Measurements from ENCODE around the gene OPCML. TPM values are rescaled to one million over a fixed set of nuclear protein-coding genes. Genes with fewer than 3 reads are reported as not detected.

The OPCML gene
- total RNA-seq, 1 donor from 2014 or later: 1.2 TPM

- Mint-ChIP-seq H3K27ac (ENCODE audit: unreplicated experiment) (no peak overlapping the region), H3K4me3 (no peak overlapping the region)
- no peak for TF ChIP-seq CTCF (conservative IDR thresholded peaks at IDR 0.05)
These were observed 911.9 kb downstream of the OPCML start for GRCh38 chr11:132620423-132620822.

GRCh38 chr11:132610791-132611190 is 921.5 kb downstream of the OPCML start:
- no peak for DNase-seq (ENCODE audit: low read depth, low spot score)
- peaks cover 15% of the 10 kb centered on the region for H3K4me1 Mint-ChIP-seq
- peaks cover 2% of the 10 kb centered on the region for H3K27me3 Mint-ChIP-seq (ENCODE audit: low read depth)
- H3K4me3 Mint-ChIP-seq: no peak overlapping the region
- no peaks in the 10 kb centered on the region for H3K9me3 Mint-ChIP-seq
- TF ChIP-seq CTCF (conservative IDR thresholded peaks at IDR 0.05): no peak
- H3K36me3 Mint-ChIP-seq (ENCODE audit: low read depth): no peaks in the 10 kb centered on the region
- no peak overlapping the region for H3K27ac Mint-ChIP-seq (ENCODE audit: unreplicated experiment)

More at GRCh38 chr11:132620423-132620822, 911.9 kb downstream of the OPCML start:
- no peaks in the 10 kb centered on the region for H3K36me3 Mint-ChIP-seq (ENCODE audit: low read depth)
- H3K27me3 Mint-ChIP-seq (ENCODE audit: low read depth): no peaks in the 10 kb centered on the region
- no peak for DNase-seq (ENCODE audit: low read depth, low spot score)
- H3K9me3 Mint-ChIP-seq: peaks cover 11% of the 10 kb centered on the region
- H3K4me1 Mint-ChIP-seq: peaks cover 21% of the 10 kb centered on the region

GRCh38 chr11:132610216-132610615 is 922.1 kb downstream of the OPCML start:
- H3K4me3 Mint-ChIP-seq: no peak overlapping the region

GRCh38 chr11:132607575-132607974 is 924.7 kb downstream of the OPCML start:
- Mint-ChIP-seq H3K4me3 (no peak overlapping the region), H3K4me1 (peaks cover 23% of the 10 kb centered on the region), H3K27ac (ENCODE audit: unreplicated experiment) (no peak overlapping the region), H3K36me3 (ENCODE audit: low read depth) (no peaks in the 10 kb centered on the region), H3K9me3 (no peaks in the 10 kb centered on the region), H3K27me3 (ENCODE audit: low read depth) (peaks cover 2% of the 10 kb centered on the region)
- DNase-seq (ENCODE audit: low read depth, low spot score): no peak
- no peak for TF ChIP-seq CTCF (conservative IDR thresholded peaks at IDR 0.05)

More at GRCh38 chr11:132610216-132610615, 922.1 kb downstream of the OPCML start:
- DNase-seq (ENCODE audit: low read depth, low spot score): no peak
- Mint-ChIP-seq H3K27me3 (ENCODE audit: low read depth) (peaks cover 2% of the 10 kb centered on the region), H3K9me3 (no peaks in the 10 kb centered on the region), H3K4me1 (peaks cover 19% of the 10 kb centered on the region), H3K36me3 (ENCODE audit: low read depth) (no peaks in the 10 kb centered on the region), H3K27ac (ENCODE audit: unreplicated experiment) (no peak overlapping the region)
- no peak for TF ChIP-seq CTCF (conservative IDR thresholded peaks at IDR 0.05)

GRCh38 chr11:132605825-132606570 is 926.3 kb downstream of the OPCML start:
- H3K27me3 Mint-ChIP-seq (ENCODE audit: low read depth): peaks cover 2% of the 10 kb centered on the region
- no peaks in the 10 kb centered on the region for H3K36me3 Mint-ChIP-seq (ENCODE audit: low read depth)
- no peak for DNase-seq (ENCODE audit: low read depth, low spot score)
- no peak overlapping the region for H3K27ac Mint-ChIP-seq (ENCODE audit: unreplicated experiment)
- H3K4me1 Mint-ChIP-seq: peaks cover 27% of the 10 kb centered on the region
- H3K4me3 Mint-ChIP-seq: no peak overlapping the region
- H3K9me3 Mint-ChIP-seq: no peaks in the 10 kb centered on the region
- TF ChIP-seq CTCF (conservative IDR thresholded peaks at IDR 0.05): no peak

Data from neural crest cell (in vitro differentiated cells).